ENCODE measurements around the gene PRRT4. TPM values are rescaled to one million over a fixed set of nuclear protein-coding genes. Genes with fewer than 3 reads are reported as not detected.

Gene PRRT4
- total and polyA plus RNA-seq, 2 of the 4 experiments (the other 2 are of a cell fraction): not detected

GRCh38 chr7:128394904-128395496, 33.5 kb upstream of the PRRT4 start:
- H3K4me1 ChIP-seq (ENCODE audit: control insufficient read depth, insufficient read depth, low read length): no peaks in the 10 kb centered on the region
- H4K20me1 ChIP-seq (ENCODE audit: insufficient read depth, low read length): peaks cover 15% of the 10 kb centered on the region; the same call in 1 of the 2 replicates
- H3K18ac ChIP-seq (ENCODE audit: low read depth, low read length): no peak overlapping the region
- no peak overlapping the region for H3K4me3 ChIP-seq (ENCODE audit: insufficient read depth, low read depth, low read length)
- peaks cover 54% of the 10 kb centered on the region for H3K36me3 ChIP-seq (ENCODE audit: control insufficient read depth, insufficient read depth, low read length)
- H4K91ac ChIP-seq (ENCODE audit: insufficient read depth, low read depth, low read length): no peak overlapping the region
- DNase-seq (no peak), ATAC-seq (ENCODE audit: low read depth) (no peak)
- no peak overlapping the region for H2AK9ac ChIP-seq (replicated peaks; ENCODE audit: low read depth, low read length, poor library complexity)
- no peak overlapping the region for H4K5ac ChIP-seq (ENCODE audit: low read depth, low read length)
- H3K4ac ChIP-seq (ENCODE audit: low read depth, low read length): no peak overlapping the region
- no peaks in the 10 kb centered on the region for H3K9me1 ChIP-seq (ENCODE audit: insufficient read depth, low read length)
- no peak overlapping the region for H3K14ac ChIP-seq (replicated peaks; ENCODE audit: low read depth, low read length)
- in situ Hi-C loops (cut with MboI; ENCODE audit: low sequenced_read_pairs) (no loop called here), dilution Hi-C loops (cut with HindIII; ENCODE audit: low sequenced_read_pairs, unreplicated experiment) (no loop called here), intact Hi-C loops (cut with micrococcal nuclease) (no loop called here)
- CTCF ChIA-PET: no interaction called here
- no peaks in the 10 kb centered on the region for H3K9me3 ChIP-seq (ENCODE audit: control insufficient read depth, insufficient read depth, low read length)
- H2AFZ ChIP-seq (replicated peaks; ENCODE audit: low read length, poor library complexity): no peak overlapping the region
- H2BK5ac ChIP-seq (ENCODE audit: low read depth, low read length, poor library complexity, severe bottlenecking): no peak overlapping the region
- POLR2A ChIA-PET (ENCODE audit: unreplicated experiment): no interaction called here
- H3K27me3 ChIP-seq (ENCODE audit: control insufficient read depth, insufficient read depth, low read length): no peaks in the 10 kb centered on the region
- H2AK5ac ChIP-seq (ENCODE audit: low read depth, low read length): no peak overlapping the region
- 91% methylated on average over 6 of the region's 16 CpGs; no CpG with 5 or more reads in 1 of the 2 experiments for WGBS, 2 experiments (ENCODE audit: extremely low coverage in 2 of 2, insufficient read length in 1 of 2)
- H3K79me1 ChIP-seq (ENCODE audit: low read depth in 1 of 2, low read length in 2 of 2): 0 out of 4 replicates have a peak, but pooled peaks cover 0 to 2% of the 10 kb centered on the region in 2 experiments
- no peak overlapping the region for H4K8ac ChIP-seq (ENCODE audit: low read depth in 2 of 2, low read length in 2 of 2)
- no peak overlapping the region for H3K23ac ChIP-seq (ENCODE audit: low read depth, low read length)
- no peak overlapping the region for H3K27ac ChIP-seq (ENCODE audit: insufficient read depth, low read length)
- no peak overlapping the region for H3K56ac ChIP-seq (ENCODE audit: extremely low read depth, insufficient read depth, low read length)
- H2BK20ac ChIP-seq (ENCODE audit: low read depth, low read length): no peak overlapping the region
- no peak overlapping the region for H3K4me2 ChIP-seq (ENCODE audit: low read depth, low read length)
- H2BK15ac ChIP-seq (ENCODE audit: low read depth, low read length): no peak overlapping the region
- no peak overlapping the region for H2BK120ac ChIP-seq (ENCODE audit: low read depth, low read length)
- no peak overlapping the region for H3K9ac ChIP-seq (ENCODE audit: low read depth, low read length)
- BruUV-seq (replicated peaks): no TSS peak
- TF ChIP-seq MAFK (IDR thresholded peaks at IDR 0.05; ENCODE audit: low read depth, low read length) (no peak), BHLHE40 (IDR thresholded peaks at IDR 0.05; ENCODE audit: low read depth, low read length) (no peak), CHD1 (IDR thresholded peaks at IDR 0.05; ENCODE audit: low read depth, low read length) (no peak), POLR2A (IDR thresholded peaks at IDR 0.05; ENCODE audit: low read depth, low read length) (no peak)
- TF ChIP-seq, protein P1, sequence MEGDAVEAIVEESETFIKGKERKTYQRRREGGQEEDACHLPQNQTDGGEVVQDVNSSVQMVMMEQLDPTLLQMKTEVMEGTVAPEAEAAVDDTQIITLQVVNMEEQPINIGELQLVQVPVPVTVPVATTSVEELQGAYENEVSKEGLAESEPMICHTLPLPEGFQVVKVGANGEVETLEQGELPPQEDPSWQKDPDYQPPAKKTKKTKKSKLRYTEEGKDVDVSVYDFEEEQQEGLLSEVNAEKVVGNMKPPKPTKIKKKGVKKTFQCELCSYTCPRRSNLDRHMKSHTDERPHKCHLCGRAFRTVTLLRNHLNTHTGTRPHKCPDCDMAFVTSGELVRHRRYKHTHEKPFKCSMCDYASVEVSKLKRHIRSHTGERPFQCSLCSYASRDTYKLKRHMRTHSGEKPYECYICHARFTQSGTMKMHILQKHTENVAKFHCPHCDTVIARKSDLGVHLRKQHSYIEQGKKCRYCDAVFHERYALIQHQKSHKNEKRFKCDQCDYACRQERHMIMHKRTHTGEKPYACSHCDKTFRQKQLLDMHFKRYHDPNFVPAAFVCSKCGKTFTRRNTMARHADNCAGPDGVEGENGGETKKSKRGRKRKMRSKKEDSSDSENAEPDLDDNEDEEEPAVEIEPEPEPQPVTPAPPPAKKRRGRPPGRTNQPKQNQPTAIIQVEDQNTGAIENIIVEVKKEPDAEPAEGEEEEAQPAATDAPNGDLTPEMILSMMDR (conservative IDR thresholded peaks at IDR 0.05; ENCODE audit: low read depth, low read length): no peak

Measured in IMR-90 (cell line).